Amygdala (tissue), 56 donors: ENCODE data around the gene TNFRSF4.
"Not testable (repeated sequence)": the region's sequence is repeated elsewhere in the genome, so short reads cannot be mapped to it uniquely, and the experiment has no call there.

Source experiments
- DNase-seq, 56 donors: peaks; one replicate each; lab custom pipeline; 2025; lab: John Stamatoyannopoulos, UW

The TNFRSF4 gene

DNA sequence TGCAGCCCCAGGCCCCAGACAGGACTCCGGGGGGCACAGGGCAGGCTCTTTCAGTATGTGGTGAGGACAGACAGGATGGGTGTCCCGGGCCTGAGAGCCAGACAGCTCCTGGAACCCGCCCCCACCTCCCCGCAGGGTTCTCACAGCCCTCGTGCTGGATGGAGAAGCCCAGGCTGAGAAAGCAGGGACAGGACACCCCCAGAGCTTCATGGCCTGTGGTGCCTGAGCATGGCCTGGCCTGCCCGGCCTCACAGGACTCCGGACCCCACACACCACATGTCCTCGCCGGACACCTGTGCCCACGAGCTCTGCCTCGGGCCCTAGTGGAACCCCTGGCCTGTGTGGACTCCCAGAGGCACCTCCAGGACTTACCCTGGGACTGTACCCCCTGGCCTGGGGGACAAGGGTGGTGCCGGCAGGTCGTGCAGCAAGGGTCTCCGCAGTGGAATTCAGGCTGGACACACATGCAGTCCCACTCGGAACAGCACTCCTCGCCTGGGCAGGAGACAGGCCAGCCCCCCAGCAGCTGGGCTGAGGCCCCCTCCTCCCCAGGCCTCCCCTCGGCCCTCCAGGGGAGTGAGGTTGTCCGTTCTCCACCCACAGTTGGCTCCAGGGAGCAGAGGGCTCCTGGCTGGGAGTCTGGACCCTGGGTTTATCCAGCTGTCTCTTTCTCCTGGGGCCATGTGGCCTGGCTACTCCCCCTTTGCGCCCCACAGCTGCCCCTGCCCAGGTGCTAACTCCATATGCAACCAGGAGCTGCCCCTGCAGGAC, 8.8 kb downstream of the TNFRSF4 start:
- DNase-seq, result no peak

DNA sequence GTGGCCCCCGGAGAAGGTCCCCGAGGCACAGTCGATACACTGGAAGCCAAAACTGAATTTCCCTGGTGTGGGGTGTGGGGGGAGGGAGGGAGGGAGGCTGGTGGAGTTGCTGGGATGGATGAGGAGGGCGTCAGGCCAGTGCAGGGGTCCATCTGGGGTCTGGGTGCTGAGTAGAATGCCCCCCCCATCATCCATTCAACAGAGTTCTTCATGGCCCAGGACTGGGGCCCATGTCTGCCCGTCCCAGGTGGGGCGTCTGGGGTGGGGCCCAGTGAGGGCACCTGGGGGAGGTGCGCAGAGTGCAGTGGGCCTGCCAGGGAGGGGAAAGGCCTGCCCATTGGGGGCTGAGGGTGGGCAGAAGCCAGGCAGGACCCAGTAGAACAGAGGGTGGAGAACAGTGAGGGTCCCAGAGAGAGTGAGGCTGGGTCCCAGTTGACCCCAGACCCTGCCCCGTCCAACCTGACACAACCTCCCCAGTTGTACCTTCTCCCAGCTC, 9.5 kb downstream of the TNFRSF4 start:
- DNase-seq, result no peak

DNA sequence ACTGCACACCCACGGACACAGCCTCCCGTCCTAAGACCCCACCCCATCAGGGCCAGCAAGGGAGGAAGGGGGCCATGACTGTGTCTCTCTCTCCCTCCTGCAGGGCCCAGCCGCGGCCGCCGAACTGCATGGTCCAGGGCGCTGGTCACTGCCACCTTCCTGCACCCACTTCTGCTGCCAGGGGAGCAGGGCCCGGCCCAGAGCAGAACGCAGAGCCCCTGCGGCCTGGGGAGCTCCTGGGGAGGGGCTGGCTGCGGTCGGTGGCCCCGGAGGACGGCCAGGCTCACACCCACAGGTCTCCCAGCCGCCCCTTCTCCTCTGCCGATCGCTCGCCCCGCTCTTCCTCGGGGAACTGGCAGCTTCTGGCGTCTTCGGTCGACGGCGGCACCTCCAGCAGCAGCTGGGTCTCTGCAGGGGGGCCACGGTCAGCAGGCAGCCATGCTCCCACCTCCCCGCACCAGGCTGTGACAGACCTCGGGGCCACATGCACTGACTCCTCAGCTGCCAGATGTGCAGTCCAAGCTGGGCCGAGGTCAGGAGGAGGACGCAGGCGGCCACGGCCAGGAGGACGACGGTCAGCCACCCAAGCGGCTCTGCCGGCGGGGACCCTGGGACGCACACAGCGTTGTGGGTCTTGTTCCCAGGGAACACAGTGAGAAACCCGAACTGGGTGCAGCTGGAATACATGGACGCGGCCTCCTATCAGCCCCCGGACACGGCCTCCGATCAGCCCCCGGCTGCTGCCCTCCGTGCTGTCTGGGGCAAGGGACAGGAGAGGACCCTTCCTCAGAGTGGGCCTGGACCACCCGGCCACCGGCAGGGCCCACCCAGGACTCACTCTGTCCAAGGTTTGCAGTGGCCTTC, 10.2 kb downstream of the TNFRSF4 start:
- DNase-seq, result no peak

DNA sequence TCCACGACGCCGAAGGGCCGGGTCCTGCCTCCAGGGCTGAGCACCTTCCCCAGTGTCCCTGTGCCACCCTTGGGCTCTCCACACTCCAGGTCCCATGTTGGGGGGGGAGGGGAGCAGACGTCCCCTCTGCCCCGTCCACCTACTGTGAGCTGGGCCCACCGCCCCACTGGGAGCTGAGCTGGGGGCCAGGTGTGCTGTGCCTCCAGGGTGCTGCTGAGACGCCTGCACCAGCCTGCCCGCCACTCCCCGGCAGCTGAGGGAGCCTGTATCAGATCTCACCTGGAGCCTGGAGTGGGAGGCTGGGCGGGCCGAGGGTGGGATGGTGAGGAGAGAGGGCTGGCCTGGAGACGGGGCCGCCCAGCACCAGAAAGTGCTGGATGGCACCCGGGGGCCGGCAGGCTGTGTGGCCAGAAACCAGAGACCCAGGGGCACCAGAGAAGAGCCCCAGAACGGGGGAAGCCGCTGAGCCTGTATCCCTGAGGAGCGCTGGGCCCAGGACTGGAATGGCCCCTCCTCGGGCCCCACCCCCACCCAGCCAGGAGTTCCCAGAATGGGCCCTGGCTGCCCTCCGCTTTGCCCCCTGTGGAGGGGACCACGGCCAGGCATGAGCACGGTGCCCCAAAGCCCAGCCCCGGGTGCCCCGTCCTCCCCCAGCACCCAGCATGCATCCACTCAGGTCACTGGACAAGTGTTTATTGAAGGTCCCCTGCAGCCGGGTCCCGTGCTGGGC, 11.0 kb downstream of the TNFRSF4 start:
- DNase-seq, result no peak

DNA sequence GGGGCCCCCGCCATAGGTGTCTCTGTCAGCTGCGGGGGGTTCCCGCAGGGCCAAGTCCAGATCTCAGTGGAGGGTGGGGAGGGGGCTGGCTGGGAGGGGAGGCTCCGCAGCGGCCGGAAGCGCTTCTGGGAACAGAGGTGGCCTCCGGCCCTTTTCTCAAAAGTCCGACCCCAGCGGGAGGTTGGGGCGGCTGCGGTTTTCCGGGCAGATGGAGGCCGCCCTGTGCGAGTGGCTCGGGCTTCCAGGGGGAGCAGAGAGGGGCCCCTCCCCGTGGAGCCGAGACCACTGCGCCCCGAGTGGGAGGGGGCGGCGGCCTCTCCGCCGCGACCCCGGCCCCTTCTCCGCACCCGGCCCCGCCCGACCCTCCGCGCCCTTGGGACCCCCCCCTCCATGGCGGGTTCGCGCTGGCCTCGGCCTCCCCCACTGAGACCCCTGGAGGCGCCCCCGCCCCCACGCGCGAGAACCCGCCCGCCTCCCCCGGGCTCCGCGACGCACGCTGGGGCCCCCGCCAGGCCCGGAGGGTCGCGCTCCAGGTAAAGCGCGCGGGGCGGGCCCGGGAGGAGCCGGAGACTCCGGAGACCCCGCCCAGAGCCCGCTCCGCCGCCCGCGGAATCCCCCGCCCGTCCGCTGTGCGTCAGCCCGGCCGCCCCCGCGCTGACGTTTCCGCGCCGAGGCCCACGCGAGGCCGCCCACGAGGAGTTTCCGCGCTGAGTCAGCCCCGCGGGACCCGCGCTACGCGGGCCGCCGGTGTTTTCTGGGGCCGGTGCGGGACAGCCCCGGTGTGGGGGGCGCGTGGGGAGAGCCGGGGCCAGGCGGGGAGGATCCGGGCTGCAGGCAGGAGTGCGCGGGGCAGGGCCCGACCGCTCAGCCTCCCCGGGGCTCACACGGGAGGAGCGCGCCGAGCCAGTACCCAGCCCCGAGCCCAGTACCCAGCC, 12.8 kb downstream of the TNFRSF4 start:
- DNase-seq, result peak in 10 of 56 donors; percentile 13 to 47 (median 34)

DNA sequence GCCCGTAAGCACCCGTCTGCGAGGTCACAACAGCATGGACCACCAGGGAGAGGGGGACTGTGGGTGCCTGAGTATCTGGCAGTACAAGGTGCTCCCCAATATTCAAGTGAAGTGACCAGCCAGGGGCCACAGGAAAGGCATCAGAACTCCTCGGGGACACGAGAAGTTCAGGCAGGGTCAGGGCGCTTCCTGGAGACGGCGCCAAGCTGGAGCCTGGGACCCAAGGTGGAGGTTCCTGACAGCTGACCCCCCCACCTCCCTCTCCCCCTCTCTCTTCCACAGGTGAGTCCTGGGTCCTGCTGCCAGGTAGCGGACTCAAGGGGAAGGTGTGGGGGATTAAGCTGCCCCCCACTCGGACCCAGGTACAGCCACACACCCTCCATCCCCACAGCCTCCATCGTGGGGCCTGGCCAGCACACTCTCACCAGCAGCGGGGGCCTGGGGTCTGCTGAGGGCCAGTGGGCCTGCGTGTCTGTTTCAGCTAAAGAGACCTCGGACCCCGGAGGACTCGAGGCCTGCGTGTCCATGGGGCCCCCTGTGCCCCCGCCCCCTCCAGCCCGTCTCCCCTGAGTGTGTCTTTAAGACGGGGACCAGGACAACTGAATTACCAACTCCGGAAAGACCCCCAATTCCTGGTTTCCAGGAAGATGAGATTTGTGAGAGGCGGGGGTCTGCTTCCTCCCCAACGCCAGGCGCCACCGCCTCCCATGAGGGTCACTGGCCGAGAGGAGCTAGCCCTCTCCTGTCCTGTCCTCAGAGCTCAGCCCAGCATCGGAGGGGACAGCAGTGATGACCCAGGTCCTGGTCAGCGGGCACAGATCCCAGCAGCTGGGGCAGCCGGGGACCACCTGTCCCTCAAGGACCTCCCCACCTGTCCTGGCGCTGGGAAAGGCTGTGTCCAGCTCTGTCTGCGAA, 13.7 kb downstream of the TNFRSF4 start:
- DNase-seq, result no peak

DNA sequence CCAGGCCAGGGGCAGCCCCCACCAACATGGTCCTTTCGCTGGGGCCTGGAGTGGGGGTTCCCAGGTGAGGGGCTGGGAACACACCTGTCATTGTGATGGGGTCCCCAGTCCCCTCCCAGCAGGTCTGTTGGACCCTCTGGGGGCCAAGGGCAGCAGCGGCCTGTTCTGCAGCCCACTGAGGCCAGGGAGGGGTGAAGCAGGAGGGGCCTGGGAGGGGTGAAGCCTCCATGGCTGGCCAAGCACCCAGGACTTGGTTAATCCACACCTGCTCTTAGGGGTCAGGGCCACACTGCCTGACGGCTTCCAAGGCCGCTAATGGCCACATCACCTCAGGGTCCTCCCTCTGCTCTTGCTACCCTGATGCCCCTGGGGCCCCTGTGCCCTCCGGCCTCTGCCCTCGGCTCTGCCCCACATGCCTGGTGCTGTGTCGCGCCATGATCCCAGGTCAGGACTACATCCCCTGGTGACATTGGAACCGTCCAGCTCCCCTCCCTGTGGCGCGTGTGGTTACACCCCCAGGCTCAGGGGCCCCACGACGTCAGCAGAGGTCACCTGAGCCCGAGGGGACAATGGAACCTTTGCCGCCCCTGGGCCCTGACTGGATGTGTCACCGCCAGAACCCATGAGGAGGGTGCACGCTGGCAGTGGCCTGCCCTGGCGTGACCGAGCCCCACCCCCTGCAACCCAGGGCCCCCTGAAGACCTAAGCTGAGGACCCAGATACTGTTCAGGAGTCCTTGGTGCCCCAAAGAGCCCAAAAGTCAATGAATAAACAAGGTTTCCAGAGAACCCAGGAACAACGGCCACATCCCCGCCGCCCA, 14.6 kb downstream of the TNFRSF4 start:
- DNase-seq, result no peak

DNA sequence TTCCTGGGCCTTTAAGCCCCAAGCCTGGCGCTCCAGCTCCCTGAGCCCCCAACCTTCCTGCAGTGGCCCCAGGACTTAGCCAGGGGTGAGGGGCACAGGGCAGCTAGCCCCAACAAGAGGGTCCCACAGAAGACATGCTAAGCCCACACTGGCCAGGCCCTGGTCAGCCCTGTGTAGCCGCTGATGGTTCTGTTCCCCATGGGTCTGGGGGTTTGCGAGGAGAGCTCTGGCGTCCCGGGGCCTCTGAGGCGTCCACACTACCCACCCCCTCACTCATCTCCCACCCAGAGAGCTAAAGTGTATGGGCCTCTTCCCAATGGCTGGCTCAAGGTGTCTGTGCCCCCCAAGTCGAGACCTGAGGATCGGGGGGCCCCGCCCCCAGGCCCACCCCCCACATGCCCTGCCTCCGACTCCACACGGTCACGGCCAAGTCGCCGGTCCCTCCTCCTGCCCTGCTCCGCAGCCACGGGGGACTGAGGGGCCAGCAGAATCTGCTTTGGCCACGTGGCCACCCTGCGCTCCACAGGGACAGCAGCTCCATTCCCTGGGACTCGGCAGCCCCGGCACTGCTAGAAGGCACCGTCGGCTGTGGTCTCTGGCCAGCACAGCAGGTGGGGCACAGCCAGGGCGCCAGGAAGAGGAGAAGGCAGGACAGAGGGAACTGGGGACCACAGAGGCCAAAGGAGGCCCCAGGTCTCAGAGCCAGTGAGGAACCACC, 15.4 kb downstream of the TNFRSF4 start:
- DNase-seq, result no peak

DNA sequence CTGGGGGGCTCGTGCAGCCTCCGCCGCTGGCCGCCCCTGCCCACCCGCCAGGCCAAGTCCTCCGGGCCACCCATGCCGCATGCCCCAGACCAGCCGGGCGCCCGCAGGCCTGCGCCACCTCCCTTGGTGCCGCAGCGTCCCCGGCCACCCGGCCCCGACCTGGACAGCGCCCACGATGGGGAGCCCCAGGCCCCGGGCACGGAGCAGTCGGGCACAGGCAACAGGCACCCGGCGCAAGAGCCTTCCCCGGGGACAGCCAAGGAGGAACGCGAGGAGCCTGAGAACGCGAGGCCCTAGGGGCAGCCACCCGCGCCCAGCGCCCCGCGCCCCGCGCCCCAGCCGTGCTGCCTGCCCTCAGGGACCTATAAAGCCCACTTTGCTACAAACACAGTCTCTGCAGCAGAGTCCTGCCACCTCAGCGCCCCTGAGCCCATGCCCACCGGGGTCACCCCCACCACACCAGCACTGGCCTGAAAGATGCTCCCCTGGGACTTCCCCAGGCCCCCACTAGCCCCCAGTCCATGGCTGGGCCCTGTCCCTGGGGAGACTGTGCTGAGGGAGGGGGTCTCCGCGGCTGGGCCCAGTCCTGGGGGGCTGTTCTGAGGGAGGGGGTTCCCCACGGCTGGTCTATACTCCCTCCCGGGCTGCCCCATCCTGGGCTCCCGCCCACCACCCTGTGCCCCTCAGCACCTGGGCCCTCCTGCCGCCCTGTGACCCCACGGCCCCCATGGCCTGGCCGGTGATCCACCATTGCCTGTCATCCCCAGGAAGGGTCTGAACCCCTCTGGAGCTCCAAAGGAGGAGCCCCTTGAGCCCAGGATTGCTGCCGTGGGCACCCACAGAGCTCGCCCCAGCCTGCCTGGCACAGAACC, 16.2 kb downstream of the TNFRSF4 start:
- no peak for DNase-seq

DNA sequence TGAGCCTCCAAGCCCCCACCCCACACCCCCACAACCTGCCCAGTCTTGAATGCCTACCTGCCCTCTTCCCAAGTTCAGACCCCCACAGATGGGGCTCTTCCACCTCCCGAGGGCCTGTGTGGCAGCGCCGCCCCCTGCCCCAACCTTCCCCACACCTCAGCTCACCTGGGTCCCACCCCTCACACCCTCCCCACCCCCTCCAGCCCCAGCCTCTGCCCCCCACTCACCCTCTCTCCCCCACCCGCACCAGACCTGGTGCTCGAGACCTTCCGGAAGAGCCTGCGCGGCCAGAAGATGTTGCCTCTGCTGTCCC, 16.8 kb downstream of the TNFRSF4 start:
- DNase-seq, result no peak

DNA sequence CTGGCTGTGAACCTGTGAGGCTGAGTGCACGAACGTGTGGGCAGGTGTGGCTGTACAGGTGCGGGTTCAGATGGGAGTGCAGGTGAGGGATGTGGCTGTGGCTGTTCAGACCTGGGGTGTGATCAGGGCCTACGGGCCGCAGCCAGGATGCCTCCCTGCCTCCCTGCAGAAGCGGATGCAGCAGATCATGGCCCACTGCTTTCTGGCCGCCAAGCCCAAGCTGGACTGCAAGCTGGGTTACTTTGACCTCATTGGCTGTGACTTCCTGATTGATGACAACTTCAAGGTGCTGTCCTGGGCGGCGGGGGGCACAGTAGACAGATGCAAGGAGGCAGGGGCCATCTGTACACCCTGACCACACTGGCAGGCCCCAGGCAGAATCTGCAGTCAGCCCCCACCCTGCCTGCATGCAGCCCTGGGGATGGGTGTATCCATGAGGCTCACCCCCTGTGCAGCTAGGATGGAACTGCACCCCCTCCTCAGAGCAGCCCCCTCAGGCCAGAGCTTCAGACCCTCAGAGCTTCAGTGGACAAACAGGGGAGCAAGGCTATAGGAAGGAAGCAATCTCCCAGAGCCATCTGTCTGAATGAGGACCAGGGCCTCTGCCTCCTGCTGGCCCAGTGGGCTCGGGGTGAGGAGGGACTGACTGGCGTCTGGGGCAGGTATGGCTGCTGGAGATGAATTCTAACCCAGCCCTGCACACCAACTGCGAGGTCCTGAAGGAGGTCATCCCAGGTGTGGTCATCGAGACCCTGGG, 17.3 kb downstream of the TNFRSF4 start:
- DNase-seq, result no peak

DNA sequence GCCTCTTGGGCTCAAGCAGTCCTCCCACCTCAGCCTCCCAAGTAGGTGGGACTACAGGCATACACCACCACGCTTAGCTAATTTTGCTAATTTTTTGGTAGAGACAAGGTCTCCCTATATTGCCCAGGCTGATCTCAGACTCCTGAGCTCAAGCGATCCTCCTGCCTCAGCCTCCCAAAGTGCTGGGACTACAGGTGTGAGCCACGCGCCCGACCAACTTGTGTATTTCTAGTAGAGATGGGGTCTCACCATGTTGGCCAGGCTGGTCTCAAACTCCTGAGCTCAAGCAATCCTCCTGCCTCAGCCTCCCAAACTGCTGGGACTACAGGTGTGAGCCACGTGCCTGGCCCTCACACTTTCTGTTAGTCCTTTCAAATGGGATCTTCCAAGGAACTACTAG, 18.2 kb downstream of the TNFRSF4 start:
- DNase-seq, result not testable (repeated sequence)

DNA sequence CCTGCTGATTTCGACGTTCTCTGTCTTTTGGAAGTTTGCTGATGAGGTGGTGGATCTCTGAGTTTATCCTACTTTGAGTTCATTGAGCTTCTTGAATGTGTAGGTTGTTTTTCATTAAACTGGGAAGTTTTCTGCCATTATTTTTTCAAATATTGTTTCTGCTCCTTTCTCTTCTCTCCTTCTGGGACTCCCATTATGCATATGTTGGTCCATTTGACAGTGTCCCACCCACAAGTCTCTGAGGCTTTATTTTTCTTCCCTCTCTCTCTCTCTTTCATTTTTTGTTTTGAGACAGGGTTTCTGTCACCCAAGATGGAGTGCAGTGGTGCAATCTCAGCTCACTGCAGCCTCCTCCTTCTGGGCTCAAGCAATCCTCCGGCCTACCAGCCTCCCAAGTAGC, 19.2 kb downstream of the TNFRSF4 start:
- DNase-seq, result no peak

DNA sequence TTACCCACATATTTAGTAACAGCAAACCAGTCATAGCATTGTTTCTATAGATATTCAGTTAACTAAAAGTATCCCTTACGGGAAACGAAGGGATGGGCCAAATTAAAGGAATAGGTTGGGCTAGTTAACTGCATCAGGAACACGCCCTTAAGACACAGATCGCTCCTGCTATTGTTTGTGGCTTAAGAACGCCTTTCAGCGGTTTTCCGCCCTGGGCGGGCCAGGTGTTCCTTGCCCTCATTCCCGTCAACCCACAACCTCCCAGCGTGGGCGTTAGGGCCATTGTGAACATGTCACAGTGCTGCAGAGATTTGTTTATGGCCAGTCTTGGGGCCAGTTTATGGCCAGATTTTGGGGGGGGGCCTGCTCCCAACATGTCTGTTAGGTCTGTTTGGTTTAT, 22.2 kb downstream of the TNFRSF4 start:
- no peak for DNase-seq

DNA sequence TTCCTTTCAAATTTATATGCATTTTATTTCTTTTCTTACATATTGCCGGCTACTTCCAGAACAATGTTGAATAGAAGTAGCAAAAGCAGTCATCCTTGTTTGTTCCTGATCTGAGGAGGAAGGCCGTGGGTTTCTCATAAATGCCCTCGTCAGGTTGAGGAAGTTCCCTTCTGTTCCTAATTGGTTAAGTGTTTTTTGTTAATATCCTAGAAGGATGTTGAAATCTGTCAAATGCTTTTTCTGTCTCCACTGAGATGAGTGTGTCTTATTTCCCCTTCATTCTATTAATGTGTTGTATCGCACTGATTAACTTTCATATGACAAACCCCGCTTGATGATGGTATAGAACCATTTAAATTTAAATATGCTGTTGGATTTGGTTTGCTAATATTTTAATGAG, 24.8 kb downstream of the TNFRSF4 start:
- DNase-seq, result no peak

DNA sequence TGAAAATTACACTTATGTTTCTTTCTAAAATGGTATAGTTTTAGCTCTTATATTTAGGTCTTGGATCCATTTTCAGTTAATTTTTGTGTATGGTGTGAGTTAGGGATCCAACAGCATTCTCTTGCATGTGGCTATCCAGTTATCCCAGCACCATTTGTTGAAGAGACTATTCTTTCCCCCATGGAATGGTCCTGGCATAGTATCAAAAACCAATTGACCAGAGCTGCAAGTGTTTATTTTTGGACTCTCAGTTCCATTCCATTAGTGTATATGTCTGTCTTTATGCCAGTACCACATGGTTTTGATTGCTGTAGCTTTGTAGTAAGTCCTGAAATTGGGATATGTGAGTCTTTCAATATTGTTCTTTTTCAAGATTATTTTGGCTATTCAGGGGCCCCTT, 26.0 kb downstream of the TNFRSF4 start:
- DNase-seq, result no peak
